Neural progenitor cell (in vitro differentiated cells): ENCODE data around the gene AGMO.

Experiments used
- EZH2 ChIP-seq: fragments of 200-600 bp; sonication (generic); IDR thresholded peaks from 2 replicates; pipeline ENCODE4 v1.6.1; 2017; ENCODE audit warnings: antibody characterized with exemption, mild to moderate bottlenecking, moderate library complexity
- EZH2phosphoT487 ChIP-seq: fragments of 200-600 bp; sonication (generic); IDR thresholded peaks from 2 replicates; pipeline ENCODE4 v1.6.1; 2017; ENCODE audit warnings: antibody characterized with exemption
- TF ChIP-seq, protein P1 (sequence below): fragments of 200-600 bp; sonication (generic); IDR thresholded peaks from 2 replicates; pipeline ENCODE4 v1.5.1; 2017; ENCODE audit warnings: antibody characterized with exemption, mild to moderate bottlenecking

DNA sequence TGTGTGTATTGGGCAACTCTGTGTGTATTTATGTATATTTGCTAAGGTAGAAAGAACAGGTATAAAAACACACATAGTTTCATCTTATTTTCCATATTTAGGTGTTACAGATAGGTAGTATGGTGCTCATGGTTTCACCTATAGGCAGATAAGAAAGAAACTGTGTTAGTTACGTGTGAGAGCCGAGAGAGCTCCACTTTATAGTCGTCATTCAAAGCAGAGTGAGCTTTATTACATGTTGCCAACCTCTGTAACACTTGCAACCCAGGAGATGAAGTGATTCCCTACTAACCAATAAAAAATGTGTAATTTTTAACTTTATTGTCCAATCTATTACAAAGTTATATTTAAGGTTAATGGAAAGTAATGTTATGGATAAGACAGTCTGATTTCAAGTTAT lies 121.3 kb downstream of the AGMO start:
- TF ChIP-seq, protein P1, sequence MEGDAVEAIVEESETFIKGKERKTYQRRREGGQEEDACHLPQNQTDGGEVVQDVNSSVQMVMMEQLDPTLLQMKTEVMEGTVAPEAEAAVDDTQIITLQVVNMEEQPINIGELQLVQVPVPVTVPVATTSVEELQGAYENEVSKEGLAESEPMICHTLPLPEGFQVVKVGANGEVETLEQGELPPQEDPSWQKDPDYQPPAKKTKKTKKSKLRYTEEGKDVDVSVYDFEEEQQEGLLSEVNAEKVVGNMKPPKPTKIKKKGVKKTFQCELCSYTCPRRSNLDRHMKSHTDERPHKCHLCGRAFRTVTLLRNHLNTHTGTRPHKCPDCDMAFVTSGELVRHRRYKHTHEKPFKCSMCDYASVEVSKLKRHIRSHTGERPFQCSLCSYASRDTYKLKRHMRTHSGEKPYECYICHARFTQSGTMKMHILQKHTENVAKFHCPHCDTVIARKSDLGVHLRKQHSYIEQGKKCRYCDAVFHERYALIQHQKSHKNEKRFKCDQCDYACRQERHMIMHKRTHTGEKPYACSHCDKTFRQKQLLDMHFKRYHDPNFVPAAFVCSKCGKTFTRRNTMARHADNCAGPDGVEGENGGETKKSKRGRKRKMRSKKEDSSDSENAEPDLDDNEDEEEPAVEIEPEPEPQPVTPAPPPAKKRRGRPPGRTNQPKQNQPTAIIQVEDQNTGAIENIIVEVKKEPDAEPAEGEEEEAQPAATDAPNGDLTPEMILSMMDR, result no peak
- TF ChIP-seq EZH2phosphoT487 (no peak), EZH2 (no peak)
